Inflammatory macrophage treated with lipopolysaccharide for 1 hour (primary cell): ENCODE results near the gene ABCA7.

Experiments
- DNase-seq, 2 donors: peaks; one replicate each; pipeline ENCODE4 v3.0.0-alpha.2; 2020 to 2022

Gene ABCA7

DNA sequence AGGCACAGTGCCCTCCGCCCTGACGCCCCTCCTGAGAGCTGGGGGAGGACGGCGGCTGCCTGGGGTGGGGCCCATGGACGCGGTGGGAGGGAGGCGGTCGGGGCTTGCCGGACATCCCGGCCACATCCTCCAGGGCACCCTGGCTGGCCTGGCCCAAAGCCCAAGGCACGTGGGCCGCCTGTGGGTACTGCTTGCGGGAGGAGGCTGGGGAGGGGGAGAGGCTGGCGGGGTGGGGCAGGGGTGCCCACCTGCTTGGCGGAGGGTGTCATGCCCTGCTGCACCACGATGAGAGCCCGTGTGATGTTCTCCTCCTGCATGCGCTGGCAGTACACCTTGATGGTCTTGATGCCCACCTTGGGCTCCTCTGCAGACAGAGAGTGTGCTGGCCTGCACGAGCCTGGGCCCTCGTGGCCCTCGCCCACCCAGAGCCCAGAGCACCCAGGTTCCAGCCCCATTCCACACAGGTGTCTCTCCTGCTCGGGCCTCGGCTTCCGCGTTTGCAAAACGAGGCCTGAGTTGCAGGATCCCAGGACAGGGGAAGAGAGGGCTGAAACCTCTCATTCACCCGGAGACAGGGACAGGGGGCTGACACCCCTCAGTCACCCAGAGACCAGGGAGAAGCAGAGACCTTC, 51.8 kb downstream of the ABCA7 start:
- DNase-seq, result no peak

DNA sequence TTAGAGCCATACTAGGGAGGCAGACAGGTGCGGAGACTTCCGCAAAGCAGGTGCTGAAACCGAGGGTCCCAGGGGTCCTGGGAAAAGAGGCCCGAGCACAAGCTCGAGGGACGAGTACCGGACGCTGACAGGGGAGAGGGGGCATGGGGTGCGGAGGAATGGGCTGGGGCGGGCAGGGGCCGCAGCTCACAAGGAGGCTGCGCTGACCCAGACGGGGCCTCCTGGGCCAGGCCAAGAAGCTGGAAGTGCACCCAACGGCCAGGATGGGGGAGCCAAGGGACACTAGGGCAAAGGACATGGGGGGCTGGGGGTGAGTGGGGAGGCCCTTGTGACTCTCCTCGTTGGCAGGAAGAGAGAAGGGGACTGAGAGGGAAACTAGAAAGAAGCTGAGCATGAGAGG, 53.4 kb downstream of the ABCA7 start:
- no peak for DNase-seq

DNA sequence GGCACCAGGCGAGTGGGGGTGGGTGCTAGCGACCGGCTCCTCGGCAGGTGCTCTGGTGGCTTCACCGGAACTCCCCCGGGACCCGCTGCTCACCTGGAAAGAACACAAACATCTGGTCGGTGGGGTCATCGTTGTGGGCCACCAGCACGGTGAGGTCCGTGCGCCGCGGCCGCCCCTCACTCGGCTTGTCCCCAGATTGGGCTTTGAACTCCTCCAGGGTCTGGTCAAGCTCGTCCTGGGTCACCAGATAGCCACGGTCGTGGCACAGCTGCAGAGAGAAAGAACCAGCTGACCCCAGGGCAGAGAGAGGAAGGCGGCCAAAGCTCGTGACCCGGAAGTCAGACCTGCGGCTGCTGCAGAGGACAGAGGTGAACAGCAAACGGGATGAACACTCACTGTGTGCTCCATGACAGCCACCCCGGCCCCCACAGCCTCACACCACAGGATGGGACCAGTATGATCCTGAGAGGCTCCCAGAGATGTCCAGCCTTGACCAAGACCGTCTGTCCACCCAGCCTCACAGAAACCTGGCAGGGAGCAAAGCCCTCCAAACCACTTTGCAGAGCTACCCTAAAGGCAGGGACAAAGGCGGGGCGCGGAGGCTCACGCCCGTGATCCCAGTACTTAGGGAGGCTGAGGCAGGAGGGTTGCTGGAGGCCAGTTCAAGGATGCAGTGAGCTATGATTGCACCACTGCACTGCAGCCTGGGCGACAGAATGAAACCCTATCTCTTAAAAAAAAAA, 54.1 kb downstream of the ABCA7 start:
- DNase-seq, result no peak

DNA sequence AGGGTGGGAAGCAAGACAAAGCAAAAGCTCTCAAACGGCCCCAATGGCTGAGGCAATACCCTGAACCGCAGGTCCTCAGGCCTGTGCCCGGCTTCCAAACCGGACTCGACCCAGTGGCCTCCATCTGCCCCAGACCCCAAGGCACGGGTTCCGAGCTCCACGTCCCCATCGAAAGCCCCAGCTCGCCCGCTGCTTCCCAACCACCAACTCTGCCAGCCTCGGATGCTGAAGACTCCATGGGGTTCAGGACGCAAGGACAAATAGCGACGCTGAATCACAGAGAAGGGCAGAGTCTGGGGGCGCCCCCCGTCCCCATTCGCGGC, 54.7 kb downstream of the ABCA7 start:
- DNase-seq, result no peak

DNA sequence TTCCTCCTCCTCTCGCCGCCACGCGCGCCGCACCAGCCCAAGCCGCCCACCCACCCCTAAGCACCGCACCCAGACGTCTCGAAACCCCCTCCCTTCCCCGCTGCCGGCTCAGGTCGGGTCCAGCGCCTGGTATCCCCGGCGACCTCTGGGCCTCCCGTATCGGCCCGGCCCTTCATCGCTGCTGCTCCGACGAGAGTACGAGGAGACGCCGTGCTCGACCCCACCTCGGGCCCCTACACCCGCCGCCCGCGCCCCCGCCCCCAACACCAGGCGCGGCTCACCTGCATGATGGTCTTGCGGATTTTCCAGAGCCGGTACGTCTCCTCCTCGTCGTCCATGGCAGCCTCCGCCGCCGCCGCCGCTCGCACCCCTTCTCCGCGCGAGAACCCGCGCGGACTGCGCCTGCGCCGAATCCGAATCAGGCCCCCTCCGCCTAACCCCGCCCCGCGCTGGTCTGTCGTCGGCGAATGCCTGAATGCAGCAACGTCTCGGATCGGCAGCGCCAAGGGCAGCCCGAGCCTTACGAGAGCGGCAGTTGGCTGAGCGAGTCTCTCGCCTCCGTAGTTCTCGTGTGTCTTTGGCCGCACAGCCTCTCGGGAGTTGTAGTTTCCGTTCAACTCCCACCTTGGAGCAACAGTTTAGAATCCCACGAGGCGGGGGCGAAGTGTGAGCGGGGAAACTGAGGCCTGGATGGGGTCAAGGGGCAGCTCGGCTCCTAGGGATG, 55.2 kb downstream of the ABCA7 start, which contains the start of gene POLR2E:
POLR2E (minus strand) TSS at position 398 of the 724 bp plus-strand sequence; CDS start at position 338, 60 bp downstream.
- peak; percentile 95 to 99 for DNase-seq

DNA sequence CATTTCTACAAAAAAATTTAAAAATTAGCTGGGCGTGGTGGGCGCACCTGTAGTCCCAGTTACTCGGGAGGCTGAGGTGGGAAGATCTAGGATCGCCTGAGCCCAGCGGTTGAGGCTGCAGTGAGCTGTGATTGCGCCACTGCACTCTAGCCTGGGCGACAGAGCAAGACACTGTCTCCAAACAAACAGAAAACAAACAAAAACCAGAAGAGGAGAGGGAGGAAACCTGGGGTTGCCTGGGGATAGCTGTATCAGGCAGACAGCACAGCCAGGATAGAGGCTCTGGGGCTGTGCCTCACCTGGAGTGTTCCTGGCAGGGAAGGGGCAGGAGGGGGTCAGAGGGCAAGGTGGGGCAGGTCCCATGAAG, 57.9 kb downstream of the ABCA7 start:
- no peak for DNase-seq

DNA sequence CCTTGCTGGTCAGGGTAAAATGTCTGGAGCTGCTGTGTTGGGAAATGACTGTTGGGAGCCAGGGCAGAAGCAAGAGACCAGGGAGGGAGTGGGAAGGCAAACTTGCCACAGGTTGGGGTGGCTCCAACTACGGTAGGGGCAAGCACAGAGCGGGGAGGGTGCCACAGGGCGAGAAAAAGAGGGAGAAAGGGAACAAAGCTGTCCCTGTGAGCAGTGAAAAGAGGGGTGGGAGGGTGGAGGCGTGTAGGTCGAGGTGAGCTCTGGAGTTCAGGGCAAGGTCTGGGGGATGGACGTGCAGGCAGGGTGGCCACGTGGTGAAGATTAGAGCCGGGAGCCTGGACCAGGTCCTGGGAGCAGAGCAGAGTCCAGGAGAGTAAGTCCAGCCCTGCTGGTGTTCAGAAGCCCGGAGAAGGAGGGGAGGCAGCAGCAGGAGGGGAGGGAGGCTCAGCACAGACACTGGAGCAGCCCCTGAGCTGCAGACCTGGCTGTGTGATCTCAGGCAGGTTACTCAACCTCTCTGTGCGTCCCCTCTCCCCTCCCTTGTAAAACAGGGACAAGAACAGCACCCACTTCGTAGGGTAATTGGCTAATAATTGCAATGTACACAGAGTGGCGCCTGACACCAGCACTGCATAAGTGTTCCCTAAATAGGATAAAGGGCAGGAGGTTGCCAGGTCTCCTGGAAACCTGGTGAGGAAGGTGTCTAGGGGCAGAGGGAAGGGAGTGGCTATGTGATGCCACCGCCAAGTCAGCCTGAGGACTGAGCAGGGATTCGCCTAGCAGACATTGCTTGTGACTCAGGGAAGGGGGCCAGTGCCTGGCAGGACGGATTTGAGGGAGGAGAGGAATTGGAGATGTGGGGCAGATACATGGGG, 58.5 kb downstream of the ABCA7 start:
- DNase-seq, result no peak

DNA sequence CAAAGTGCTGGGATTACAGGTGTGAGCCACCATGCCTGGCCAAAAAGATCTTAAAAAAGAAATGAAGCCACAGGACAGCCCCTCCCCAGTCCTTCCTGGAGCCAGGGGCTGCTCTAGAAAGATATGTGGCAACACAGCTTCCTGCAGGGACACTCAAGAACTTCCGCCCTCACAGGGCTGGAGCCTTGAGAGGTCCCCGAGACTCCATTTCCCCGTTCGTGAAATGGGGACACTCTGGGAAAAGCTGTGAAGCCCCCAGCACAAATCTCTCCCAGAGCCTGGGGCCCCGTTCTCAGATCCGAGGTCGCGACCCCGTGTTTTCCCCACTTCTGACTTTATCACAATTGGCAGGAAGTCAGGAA, 61.4 kb downstream of the ABCA7 start:
- peak; percentile 54 to 76 for DNase-seq

DNA sequence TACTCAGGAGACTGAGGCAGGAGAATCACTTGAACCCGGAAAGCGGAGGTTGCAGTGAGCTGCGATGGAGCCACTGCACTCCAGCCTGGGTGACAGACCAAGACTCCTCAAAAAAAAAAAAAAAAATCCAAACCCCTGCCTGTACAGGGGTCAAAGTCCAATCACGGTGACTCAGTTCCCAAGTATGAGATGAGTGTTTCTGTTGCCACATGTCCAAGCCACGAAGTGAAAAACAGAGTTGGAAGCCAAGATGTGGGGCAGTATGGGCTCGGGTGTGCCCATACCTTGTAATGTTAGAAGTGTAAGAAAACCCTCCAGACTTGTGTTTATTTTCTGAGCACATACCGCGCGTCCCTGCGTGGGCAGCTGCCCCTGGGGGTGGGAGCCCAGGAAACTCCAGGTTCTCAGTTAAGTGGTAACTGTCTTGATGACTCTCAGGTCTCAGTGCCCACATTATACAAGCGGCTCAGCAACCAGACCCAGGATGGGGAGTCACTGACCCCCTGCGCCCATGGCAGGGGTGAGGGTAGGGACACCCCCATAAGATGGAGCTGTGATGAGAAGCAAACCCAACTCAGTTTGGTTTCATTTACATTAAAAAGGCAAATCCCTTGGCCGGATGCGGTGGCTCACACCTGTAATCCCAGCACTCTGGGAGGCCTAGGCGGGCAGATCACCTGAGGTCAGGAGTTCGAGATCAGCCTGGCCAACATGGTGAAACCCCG, 62.7 kb downstream of the ABCA7 start:
- peak; percentile 68 to 87 for DNase-seq

DNA sequence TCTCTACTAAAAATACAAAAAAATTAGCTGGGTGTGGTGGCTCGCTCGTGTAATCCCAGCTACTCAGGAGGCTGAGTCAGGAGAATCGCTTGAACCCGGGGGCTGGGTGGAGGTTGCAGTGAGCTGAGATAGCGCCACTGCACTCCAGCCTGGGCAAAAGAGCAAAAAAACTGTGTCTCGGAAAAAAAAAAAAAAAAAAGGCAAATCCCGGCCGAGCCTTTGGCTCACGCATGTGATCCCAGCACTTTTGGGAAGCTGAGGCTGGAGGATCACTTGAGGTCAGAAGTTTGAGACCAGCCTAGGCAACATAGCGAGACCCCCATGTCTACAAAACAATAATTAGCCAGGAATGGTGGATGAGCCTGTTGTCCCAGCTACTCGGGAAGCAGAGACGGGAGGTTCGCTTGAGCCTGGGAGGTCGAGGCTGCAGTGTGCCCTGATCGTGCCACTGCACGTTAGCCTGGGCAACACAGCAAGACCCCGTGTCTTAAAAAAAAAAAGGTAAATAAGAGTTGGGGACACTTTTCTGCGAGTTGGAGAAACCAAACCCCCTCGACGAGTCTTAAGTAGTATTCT, 63.3 kb downstream of the ABCA7 start:
- DNase-seq, result no peak

DNA sequence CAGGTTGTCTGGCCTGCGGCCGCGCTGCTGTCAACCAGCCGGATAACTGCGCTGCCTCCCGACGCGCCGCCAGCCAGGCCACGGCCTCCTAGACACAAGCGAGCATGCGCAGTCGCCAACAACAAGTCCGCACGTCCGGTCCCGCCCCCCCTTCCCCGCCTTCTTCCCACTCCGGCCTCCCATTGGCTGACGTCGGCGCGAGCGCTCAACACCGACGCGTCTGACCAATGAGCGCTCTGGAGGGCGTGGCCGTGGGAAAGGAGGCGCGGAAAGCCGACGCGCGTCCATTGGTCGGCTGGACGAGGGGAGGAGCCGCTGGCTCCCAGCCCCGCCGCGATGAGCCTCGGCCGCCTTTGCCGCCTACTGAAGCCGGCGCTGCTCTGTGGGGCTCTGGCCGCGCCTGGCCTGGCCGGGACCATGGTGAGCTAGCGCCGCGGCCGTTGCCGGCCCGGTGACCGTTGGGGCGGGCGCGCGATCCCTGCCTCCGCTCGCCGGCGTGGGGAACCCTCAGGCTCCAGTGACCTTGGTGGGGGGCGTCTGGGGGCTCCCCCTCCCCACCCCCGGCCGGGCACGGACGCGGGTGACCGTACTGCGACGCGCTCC, 63.9 kb downstream of the ABCA7 start, which contains the start of gene GPX4:
GPX4 (plus strand) TSS at position 287 of the 603 bp plus-strand sequence; CDS start at position 337, 50 bp downstream.
- peak; percentile 99 for DNase-seq

DNA sequence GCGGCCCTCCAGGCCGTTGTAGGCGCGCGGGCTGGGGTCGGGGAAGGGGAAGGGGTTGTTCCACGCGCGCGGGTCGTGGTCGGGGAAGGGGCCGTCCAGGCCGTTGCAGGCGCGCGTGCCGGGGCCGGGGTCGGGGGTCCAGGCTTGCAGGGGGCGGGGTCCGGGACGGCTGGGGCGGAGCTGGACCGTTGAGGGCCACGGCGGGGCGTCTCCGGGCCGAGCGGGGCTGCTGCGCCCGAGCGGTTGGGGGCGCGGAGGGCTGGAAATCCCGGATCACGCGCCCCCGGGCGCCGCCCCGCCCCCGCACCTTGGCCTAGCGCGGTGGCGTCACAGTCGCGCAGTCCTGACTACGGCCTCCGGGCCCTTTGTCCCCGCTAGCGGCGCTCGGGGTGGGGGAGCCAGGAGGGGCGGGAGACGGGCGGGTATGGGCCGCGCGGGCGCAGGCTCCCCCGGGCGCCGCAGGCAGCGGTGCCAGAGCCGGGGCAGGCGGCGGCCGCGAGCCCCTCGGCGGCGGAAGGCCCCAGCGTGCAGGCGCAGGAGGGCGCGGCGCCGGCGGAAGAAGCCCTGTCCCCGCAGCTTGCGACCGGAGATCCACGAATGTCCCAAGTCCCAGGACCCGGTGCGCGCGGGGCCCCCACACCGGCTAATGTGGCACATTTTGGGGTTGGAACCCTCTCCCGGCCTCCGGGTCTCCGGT, 64.6 kb downstream of the ABCA7 start:
- peak; percentile 89 to 90 for DNase-seq

DNA sequence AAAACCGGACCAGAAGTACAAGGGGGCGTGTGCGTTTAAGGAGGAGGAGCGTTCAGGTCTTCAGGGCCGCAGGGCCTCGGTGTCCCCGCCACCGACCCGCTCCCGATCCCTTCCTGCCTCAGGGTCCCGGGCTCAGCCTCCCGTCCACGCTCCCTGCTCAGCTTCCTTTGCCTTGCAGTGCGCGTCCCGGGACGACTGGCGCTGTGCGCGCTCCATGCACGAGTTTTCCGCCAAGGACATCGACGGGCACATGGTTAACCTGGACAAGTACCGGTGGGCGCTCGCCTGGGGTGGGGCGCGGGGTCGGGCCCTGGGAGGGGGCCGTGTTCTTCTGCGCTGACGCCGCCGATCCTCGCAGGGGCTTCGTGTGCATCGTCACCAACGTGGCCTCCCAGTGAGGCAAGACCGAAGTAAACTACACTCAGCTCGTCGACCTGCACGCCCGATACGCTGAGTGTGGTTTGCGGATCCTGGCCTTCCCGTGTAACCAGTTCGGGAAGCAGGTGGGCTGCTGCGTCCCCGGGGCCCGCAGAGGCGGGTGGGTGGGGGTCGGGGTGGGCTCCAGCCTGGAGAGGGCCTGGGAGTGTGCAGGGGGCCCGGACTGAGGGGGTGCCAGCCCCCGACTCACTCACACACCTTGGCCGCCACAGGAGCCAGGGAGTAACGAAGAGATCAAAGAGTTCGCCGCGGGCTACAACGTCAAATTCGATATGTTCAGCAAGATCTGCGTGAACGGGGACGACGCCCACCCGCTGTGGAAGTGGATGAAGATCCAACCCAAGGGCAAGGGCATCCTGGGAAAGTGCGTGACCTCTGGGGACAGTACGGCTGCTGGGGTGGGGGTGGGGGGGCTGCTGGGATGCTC, 65.3 kb downstream of the ABCA7 start:
- DNase-seq, result no peak

DNA sequence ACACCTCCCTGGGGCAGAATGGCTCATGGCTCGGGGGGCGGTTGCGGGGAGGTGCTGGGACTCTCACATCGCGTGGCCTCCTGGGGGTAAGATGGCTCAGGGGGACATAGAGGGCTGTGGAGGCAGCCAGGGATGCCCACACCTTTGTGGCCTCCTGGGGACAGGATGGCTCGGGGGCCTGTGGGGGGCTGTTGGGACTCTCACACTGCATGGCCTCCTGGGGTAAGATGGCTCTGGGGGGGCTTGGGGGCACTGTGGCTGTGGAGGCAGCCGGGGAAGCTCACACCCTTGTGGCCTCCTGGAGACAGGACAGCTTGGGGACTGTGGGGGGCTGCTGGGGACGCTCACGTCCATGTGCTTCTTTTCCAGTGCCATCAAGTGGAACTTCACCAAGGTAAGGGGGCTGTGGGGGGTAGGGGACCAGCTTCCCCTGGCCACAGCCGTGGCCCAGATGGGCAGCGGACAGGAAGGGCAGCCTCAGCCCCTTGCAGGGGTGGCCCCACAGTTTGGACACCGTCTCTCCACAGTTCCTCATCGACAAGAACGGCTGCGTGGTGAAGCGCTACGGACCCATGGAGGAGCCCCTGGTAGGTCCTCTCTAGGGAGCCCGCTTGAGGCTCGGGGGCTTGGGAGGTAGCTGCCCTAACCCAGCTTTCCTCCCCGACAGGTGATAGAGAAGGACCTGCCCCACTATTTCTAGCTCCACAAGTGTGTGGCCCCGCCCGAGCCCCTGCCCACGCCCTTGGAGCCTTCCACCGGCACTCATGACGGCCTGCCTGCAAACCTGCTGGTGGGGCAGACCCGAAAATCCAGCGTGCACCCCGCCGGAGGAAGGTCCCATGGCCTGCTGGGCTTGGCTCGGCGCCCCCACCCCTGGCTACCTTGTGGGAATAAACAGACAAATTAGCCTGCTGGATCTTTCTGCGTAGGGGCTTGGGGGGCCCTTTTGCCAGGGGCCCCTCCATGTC, 66.2 kb downstream of the ABCA7 start:
- no peak for DNase-seq

DNA sequence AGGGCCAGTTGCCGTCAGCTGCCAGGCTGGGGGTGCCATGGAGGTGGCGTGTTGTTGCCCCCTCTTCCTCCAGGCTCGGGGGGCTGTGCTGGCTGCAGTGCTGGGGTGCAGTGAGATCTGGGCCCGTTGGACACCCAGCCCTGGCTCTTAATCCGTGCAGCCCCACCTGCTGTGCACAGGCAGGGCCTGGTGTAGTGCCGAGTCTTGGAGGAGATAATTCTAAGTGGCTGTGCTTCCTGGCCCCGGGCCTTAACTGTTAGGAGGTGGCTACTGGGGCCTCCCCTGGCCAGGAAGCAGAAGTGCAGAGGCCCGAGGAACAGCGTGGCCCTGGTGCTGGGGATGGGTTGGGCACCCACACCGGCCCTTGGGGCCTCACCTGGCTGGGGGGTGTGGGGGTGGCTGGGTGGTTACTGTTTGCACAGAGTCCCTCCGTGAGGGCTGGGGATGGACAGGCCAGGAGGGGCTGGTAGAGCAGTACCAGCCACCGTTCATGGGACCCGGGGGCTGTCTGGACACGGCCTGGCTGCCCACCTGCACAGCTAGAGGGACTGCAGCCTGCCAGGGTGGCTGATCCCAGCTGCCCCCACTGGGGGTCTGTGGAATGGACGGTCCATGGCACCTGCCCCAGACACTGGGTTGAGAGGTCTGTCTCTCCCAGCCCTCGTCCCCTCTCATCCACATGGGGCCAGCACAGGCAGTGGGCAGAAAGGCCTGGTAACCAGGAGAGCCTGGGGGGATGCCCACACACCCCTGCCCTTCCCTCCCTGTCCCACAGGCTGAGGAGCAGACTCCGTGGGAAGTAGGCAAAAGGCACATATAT, 67.1 kb downstream of the ABCA7 start:
- no peak for DNase-seq

DNA sequence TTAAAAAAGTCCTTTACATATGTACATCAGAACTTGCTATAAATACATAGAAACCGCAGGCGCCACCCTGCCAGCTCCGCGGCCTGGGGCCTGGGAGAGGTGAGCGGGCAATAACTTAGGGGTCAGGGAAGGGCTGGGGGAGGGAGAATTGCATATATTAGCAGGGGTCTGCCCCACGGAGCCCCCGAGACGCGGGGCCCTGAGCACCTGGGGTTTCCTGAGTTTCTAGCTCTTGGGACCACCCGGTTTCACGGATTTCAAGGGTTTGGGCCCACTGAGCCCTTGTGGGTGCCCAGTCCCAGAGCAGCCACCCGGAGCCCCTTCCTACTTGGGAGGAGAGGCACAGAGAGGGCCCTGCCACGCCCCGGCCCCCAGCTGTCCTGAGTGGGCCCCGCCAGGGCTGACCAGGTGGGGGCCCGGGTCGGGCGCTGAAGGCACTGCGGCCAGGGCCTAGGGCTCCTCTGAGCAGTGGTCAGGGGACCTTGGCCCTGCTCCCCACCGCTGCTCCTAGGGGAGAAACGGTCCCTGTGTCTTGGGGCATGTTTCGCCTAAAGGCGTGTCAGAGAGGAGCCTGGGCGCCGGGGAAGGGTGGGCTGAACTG, 67.9 kb downstream of the ABCA7 start:
- no peak for DNase-seq
